ENCODE measurements around the gene PCYT2.

The PCYT2 gene

DNA sequence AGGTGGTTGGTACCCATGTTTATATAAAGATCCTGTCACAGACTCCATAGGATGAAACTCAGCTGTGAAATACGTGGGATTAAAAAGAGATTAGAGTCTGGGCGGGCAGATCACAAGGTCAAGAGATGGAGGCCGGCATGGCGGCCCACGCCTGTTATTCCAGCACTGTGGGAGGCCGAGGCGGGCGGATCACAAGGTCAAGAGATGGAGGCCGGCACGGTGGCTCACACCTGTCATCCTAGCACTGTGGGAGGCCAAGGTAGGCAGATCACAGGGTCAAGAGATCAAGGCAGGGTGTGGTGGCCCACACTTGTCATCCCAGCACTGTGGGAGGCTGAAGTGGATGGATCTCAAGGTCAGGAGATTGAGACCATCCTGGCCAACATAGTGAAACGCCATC, 15.8 kb downstream of the PCYT2 start:
- no peaks in the 10 kb centered on the region for H3K9me3 ChIP-seq (ENCODE audit: control insufficient read depth, insufficient read depth, low read length)
- no peak overlapping the region for H3K9ac ChIP-seq (ENCODE audit: low read depth, low read length)
- H3K4me1 ChIP-seq (ENCODE audit: insufficient read depth, low read length) = peaks cover under 1% of the 10 kb centered on the region
- peaks cover 18% of the 10 kb centered on the region for H3K36me3 ChIP-seq (ENCODE audit: insufficient read depth, low read length)

DNA sequence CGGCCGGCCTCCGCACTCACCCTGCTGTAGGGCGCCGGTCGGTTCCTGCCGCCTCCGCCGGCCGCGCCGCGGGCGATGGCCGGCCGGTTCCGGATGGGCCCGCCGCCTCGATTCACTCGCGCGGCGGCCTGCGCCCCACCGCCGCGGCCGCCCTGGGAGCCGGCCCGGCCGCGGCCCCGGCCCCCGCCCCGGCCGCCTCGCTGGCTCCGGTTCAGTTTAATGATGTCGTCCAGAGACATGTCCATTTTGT, 20.0 kb downstream of the PCYT2 start:
- Histone ChIP-seq H3K36me3 (ENCODE audit: insufficient read depth, low read length) (peaks cover 43% of the 10 kb centered on the region), H3K9ac (ENCODE audit: low read depth, low read length) (peak overlapping the region; percentile 93), H3K4me1 (ENCODE audit: insufficient read depth, low read length) (peaks cover 8% of the 10 kb centered on the region), H3K9me3 (ENCODE audit: control insufficient read depth, insufficient read depth, low read length) (no peaks in the 10 kb centered on the region)

- Histone ChIP-seq H3K36me3 (ENCODE audit: insufficient read depth, low read length) (peaks cover 43% of the 10 kb centered on the region), H3K9me3 (ENCODE audit: control insufficient read depth, insufficient read depth, low read length) (no peaks in the 10 kb centered on the region), H3K4me1 (ENCODE audit: insufficient read depth, low read length) (peaks cover 8% of the 10 kb centered on the region), H3K9ac (ENCODE audit: low read depth, low read length) (peak overlapping the region; percentile 93)
Observed at GRCh38 chr17:81890447-81891302, 20.5 kb downstream of the PCYT2 start.

GRCh38 chr17:81889602-81890001, 21.6 kb downstream of the PCYT2 start:
- Histone ChIP-seq H3K9ac (ENCODE audit: low read depth, low read length) (no peak overlapping the region), H3K4me1 (ENCODE audit: insufficient read depth, low read length) (peaks cover 8% of the 10 kb centered on the region), H3K9me3 (ENCODE audit: control insufficient read depth, insufficient read depth, low read length) (no peaks in the 10 kb centered on the region), H3K36me3 (ENCODE audit: insufficient read depth, low read length) (peaks cover 38% of the 10 kb centered on the region)

DNA sequence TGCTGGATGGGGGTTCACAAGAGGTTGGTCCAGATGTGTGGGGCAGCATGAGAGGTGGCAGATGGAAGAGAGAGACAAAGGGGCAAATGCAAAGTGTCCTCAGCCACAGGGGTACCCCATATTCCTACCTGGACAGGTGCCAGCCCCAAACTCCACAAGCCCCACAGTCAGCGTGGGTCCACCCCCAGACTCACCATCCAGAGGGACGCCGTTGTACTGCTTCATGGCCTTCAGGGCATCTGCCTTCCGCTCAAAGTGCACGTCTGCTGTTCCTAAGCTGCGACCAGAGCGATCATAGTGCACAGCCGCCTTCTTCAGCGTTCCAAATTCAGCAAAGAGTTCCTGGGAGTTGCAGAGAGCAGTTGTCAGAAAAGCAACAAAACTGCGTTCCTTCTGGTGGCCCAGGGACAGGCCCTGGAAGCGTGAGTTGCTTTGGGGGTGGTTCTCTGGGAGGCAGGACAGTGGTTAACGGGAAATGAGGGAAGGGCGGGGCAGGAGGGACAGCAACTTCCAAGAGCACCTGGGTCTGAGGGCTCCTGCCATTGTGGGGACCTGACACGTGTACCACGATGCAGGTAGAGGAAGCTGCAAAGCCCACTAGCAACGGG, 22.1 kb downstream of the PCYT2 start:
- Histone ChIP-seq H3K9me3 (ENCODE audit: control insufficient read depth, insufficient read depth, low read length) (no peaks in the 10 kb centered on the region), H3K9ac (ENCODE audit: low read depth, low read length) (no peak overlapping the region), H3K4me1 (ENCODE audit: insufficient read depth, low read length) (peaks cover 8% of the 10 kb centered on the region), H3K36me3 (ENCODE audit: insufficient read depth, low read length) (peaks cover 39% of the 10 kb centered on the region)

- Histone ChIP-seq H3K9me3 (ENCODE audit: control insufficient read depth, insufficient read depth, low read length) (no peaks in the 10 kb centered on the region), H3K4me1 (ENCODE audit: insufficient read depth, low read length) (peaks cover 8% of the 10 kb centered on the region), H3K9ac (ENCODE audit: low read depth, low read length) (no peak overlapping the region), H3K36me3 (ENCODE audit: insufficient read depth, low read length) (peaks cover 40% of the 10 kb centered on the region)
Observed at GRCh38 chr17:81888105-81888987, 22.9 kb downstream of the PCYT2 start.

- Histone ChIP-seq H3K9me3 (ENCODE audit: control insufficient read depth, insufficient read depth, low read length) (no peaks in the 10 kb centered on the region), H3K4me1 (ENCODE audit: insufficient read depth, low read length) (peaks cover 8% of the 10 kb centered on the region), H3K9ac (ENCODE audit: low read depth, low read length) (no peak overlapping the region), H3K36me3 (ENCODE audit: insufficient read depth, low read length) (peaks cover 45% of the 10 kb centered on the region)
Observed at GRCh38 chr17:81885869-81886548, 25.2 kb downstream of the PCYT2 start.

- Histone ChIP-seq H3K4me1 (ENCODE audit: insufficient read depth, low read length) (peaks cover 8% of the 10 kb centered on the region), H3K9me3 (ENCODE audit: control insufficient read depth, insufficient read depth, low read length) (no peaks in the 10 kb centered on the region), H3K36me3 (ENCODE audit: insufficient read depth, low read length) (peaks cover 46% of the 10 kb centered on the region), H3K9ac (ENCODE audit: low read depth, low read length) (no peak overlapping the region)
Observed at GRCh38 chr17:81885454-81885853, 25.7 kb downstream of the PCYT2 start.

DNA sequence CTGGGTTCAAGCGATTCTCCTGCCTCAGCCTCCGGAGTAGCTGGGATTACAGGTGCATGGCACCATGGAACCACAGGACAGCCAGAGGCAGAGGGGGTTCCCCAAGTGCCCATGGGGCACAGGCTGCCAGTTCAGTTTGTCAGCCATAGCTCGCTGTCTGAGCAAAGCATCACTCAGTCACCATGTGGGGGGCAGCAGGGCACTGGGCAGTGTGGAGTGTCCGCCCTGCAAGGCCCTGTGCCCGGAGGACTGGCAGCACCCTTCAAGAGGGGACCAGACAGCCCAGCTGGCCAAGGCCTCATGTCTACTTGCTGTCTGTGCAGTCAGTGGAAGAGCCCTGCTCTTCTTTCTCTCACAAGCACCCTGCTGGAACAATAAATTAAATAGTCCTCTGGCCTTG, 26.2 kb downstream of the PCYT2 start:
- H3K9me3 ChIP-seq (ENCODE audit: control insufficient read depth, insufficient read depth, low read length) = no peaks in the 10 kb centered on the region
- peaks cover 41% of the 10 kb centered on the region for H3K36me3 ChIP-seq (ENCODE audit: insufficient read depth, low read length)
- H3K4me1 ChIP-seq (ENCODE audit: insufficient read depth, low read length) = peaks cover 3% of the 10 kb centered on the region
- H3K9ac ChIP-seq (ENCODE audit: low read depth, low read length) = no peak overlapping the region

GRCh38 chr17:81884520-81884919, 26.7 kb downstream of the PCYT2 start:
- peaks cover 37% of the 10 kb centered on the region for H3K36me3 ChIP-seq (ENCODE audit: insufficient read depth, low read length)
- no peaks in the 10 kb centered on the region for H3K9me3 ChIP-seq (ENCODE audit: control insufficient read depth, insufficient read depth, low read length)
- no peaks in the 10 kb centered on the region for H3K4me1 ChIP-seq (ENCODE audit: insufficient read depth, low read length)
- H3K9ac ChIP-seq (ENCODE audit: low read depth, low read length) = no peak overlapping the region

- peaks cover 10% of the 10 kb centered on the region for H3K36me3 ChIP-seq (ENCODE audit: insufficient read depth, low read length)
- H3K9me3 ChIP-seq (ENCODE audit: control insufficient read depth, insufficient read depth, low read length) = no peaks in the 10 kb centered on the region
- no peak overlapping the region for H3K9ac ChIP-seq (ENCODE audit: low read depth, low read length)
- no peaks in the 10 kb centered on the region for H3K4me1 ChIP-seq (ENCODE audit: insufficient read depth, low read length)
Observed at GRCh38 chr17:81879121-81879520, 32.1 kb downstream of the PCYT2 start.

DNA sequence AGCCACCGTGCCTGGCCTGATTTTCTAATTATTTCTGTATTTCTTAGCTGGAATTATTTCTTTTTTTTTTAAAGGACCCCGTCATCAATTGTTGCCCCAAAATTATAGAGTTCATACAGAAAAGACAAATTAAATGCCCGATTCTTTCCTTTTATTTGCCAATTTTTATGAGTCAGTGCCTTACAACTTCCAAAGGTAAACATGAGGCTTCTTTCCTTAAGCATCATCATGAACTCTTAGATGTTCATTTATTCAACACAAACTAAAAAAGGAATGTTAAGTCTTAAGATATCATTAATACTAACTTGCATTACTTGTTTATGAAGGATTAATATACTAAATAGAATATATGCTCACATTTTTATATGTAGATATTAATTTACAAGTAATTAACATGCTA, 32.9 kb downstream of the PCYT2 start:
- Histone ChIP-seq H3K4me1 (ENCODE audit: insufficient read depth, low read length) (no peaks in the 10 kb centered on the region), H3K9ac (ENCODE audit: low read depth, low read length) (no peak overlapping the region), H3K36me3 (ENCODE audit: insufficient read depth, low read length) (peaks cover 8% of the 10 kb centered on the region), H3K9me3 (ENCODE audit: control insufficient read depth, insufficient read depth, low read length) (no peaks in the 10 kb centered on the region)

DNA sequence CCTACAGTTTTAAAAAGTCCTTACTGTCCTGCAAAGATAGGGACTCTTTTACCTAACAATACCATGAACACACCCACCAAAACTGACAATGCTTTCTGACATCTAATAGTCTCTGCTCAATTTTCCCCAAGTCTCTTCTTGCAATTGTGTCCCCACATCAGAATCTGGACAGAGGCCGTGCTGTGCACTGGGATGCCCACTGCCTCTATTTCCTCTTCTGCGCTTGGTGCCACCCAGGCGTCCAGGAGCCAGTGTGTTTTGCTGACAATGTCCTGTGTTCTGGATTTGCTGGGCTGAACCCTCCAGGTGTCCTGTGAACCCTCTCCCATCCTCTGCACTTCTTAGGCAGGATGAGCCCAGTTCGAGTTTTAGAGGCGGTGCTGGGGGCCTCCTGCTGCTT, 33.6 kb downstream of the PCYT2 start:
- no peaks in the 10 kb centered on the region for H3K4me1 ChIP-seq (ENCODE audit: insufficient read depth, low read length)
- H3K36me3 ChIP-seq (ENCODE audit: insufficient read depth, low read length) = peaks cover 7% of the 10 kb centered on the region
- H3K9ac ChIP-seq (ENCODE audit: low read depth, low read length) = no peak overlapping the region

More for the DNA sequence above, 33.6 kb downstream of the PCYT2 start:
- no peaks in the 10 kb centered on the region for H3K9me3 ChIP-seq (ENCODE audit: control insufficient read depth, insufficient read depth, low read length)
